ENCODE results near the gene BEGAIN.

BEGAIN gene

DNA sequence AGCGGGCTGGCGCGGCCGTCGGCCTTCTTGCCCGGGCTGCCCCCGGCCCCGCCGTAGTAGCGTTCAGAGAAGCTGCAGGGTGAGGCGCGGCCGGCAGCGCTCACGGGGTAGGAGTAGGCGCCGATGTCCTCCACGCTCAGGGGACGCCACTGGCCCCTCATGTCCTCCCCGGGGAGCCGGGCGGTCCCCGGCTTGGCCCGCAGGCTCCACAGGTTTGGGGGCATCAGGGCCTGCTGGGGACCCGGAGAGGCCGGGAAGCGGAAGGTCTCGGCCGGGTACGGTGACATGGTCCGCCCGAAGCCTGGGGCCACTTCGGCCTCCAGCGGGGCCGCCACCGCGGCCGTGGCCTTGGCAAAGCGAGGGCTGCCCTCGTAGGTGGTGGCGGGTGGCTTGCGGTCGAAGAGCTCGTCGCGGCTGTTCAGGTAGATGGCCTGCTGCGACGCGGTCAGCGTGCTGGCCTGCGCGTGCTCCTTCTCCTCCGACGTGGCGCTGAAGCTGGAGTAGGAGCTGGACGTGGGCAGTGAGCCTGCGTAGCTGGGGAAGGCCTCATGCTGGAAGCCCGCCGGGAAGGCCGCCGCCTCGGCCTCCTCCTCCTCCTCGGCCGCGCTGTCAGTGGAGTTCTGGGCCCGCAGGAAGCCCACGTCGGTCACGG lies 48.7 kb downstream of the BEGAIN start:
- no peak for DNase-seq

DNA sequence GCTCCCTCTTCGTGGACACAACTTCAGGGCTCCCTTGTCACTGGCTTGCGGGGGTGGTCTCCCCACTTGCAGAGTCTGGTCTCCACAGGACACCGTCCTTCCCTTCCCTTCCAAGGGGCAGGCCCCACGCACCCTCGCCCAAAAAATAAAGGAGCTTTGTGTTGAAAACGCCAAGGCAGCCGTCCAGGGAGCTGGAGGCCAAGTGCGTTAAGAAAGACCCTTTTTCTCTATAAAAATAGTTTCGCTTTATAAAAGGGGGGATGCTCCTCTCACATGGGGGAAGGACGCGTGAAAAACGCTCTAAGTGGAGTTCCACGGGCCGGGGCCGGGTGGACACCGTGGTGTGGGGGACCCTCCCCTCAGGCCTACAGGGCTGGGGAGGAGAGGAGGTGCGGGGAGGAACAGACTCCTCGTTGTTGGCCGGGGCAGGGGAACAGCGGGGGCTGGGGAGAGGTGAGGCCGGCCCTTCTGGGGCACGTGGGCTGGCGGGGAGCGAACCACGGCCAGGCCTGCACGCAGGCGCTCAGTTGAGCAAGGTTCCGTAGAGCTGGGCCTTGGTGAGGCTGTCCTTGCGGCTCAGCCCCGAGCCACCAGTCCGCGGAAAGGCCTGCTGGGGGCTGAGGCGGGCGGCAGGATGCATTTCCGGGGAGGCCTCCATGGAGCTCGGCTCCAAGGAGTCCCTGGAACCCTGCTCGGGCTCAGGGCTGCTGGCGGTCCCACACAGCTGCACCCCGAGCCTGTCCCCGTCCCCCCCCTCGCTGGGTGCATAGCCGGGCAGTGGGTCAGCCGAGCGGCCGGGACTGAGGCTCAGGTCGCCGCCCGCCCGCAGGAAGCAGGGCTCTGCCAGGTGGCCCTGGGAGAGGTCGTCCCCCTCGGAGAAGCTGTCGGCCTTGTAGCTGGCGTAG lies 49.5 kb downstream of the BEGAIN start:
- DNase-seq, result peak in 54 of 56 donors; percentile 27 to 90 (median 72)

DNA sequence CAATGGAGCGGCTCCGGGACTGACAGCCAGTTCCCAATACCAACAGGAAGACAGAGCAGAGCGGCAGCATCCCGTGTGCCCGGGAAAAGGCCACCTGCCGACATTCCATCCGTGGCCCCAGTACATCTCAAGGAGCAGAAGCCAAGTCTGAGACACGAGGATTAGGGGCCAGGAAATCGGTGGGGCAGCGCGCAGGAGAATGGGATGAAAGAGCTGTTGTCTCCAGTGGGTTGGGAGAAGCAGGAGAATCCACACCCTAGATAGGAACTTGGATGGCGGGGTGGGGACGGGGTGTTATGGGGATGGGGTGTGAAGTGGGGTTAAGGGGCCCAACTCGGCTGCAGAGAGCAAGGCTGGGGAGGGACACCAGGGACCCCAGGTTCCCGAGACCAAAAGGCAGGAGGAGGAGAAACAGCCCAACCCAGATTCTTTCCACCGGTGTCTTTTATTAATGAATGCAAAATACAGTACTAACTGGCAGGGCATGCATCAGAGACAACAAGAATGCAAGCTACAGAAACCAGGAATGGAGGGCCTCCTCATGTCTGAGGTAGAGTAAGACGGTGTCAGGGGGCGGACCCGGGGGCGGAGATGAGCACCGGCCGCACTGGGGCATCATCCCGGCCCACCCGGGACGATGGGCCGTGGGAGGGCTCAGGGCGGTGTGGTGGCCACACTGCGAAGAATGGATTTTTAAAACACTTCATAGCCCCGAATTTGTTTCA lies 50.3 kb downstream of the BEGAIN start:
- DNase-seq, result no peak

DNA sequence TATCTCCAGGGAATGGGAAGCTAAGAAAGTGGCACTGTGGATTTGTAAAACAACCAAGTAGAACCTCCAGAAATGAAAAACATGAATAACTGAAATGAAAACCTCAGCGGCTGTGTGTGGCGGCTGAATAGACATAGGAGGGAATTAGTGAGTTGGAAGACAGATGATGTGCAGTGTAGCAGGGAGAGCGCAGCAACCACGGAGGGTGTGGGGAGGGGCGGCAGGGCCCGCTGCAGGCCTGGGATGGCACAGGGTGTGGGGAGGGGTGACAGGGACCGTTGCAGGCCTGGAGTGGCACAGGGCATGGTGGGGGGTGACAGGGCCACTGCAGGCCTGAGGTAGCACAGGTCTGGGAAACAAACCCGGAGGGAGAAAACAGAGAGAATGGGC lies 51.1 kb downstream of the BEGAIN start:
- DNase-seq, result no peak

DNA sequence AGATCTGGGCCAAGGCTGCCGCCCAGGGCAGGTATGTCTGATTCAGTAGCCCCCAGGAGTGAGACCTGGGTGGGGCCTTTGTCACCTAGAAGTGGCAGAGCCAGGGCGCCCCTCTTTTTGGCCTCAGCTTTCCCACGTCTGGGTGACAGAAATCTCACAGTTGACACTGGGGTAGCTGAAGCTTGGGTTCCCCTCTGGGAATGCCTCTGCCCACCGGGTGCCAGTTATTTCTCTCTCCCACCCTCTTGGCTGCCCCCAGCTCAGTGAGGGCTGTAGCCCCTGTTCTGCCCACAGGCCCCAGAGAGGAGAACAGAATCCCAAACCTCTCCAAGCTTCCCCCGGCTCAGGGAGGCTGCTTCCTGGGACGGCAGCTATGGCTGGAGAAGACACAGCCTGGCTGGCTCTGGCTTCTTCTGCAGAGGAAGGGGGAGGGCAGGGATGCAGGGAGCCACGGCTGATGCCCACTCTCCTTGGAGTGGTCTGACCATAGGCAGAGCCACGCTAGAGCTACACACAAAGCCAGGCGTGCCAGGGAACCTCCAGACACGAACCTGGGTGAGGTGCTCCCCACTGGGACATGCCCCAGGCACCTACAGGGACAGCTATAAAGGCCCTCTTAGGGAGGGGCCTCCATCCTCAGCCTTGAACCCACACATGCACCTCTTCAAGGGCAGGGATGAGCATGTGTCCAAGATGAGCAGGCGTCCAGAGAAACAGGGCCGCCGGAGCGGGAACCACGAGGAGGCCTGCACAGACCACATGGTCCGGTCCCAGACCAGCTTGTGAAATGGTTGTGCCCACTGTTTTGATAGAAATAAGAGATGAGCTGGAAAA lies 51.7 kb downstream of the BEGAIN start:
- DNase-seq, result no peak

DNA sequence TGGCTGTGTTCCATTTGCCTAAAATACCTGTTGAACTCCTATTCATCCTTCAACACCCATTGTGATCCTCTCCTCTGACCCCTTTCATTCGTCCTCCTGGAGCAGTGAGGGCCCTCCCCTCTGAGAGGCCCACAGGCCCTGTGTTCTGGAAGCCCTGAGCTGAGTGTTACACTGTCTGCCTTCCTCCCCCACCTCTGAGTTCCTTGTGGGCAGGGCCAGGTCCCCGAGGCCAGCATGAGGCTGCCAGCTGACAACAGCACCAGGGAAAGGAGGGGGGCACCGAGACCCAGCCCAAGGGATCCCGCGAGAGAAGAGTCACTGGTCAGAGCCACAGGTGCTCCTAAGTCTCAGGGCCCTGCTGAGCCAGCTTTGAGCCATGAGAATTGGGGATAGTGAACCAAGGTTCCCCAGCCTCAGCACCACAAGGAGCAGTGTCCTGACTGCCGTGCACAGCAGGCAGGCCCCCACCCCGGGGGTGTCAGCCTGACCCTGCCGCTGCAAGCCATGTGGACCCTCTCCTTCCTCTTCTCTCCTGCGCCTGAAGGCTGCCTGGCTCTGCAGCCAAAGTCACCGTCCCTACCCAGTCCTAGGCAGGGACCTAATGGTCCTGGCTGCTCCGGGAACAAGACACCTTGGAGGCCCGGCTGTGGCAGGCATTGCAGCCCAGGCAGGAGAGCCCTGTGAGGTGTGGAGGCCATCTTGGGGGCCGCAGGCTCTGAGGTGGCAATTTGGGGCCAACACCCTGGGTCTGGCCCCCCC lies 52.5 kb downstream of the BEGAIN start:
- no peak for DNase-seq

DNA sequence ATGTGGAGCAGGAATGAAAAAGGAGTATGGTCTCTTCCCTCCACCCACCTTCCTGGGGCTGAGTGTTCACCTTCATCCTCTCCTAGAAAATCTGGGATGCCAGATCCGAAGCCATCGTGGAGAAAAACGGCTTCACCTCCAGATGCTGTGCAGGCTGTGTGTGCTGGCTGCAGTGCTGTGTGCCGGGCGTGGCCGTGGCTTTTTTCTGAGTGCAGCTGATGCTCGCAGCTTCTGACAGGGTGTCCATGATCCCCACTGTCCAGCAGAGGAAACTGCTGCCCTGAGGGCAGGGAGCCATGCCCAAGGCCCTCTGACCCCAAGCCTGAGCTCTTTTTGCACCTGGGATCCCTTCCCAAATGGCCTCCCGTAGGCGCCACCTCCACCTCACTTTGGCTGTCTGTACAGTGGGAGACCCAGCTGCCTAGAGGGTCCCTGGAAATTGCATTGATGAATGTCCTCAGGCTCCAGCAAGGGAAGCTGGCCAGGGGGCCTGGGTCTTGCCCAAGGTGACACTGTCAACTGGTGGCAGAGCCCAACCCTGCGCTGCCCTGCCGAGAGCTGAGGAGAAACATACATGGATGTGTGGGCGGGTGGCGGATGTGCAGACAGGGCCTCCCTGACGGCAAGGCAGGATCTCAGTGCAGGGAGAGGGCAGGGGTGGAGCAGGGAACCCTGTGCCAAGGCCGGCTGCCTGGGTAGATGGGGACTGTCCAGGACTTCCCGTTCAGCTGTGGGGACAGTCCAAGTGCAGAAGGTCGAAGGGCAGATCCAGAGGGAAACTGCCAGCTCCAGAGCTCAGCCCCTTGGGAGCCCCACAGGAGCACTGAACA lies 53.3 kb downstream of the BEGAIN start:
- DNase-seq, result no peak

DNA sequence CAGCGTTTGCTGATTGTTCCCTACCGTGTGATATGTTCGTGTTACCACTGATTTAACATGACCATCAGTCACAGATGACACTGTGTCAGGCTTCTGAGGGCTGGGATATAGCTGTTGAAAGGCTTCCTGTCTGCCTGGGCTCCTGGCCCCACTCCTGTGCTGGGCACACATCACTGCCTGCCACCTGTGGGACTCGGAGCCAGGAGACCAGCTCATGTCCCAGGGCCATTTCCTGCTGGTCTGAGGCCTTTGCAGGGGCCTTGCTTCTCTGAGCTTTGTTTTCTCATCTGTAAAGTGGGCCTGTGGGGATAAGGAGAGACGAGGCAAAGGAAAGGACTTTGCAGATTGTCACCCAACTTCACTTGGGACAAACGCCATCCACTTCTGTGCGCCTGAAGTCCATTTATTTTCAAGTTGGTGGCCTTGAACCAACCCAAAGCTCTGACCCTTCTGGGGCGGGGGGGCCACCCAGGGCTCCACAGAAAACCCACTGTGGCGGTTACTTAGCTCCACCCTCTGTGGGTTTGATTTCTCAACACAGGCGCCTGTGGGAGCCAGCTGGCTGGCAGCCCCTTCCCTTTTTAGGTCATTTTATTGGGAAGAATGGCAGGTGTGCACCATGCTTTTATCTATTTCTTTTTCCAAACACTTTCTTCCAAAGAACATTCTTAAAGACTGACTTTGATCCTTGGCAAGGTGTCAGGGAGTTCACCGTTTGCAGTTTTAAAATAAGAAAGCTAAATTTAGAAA lies 54.1 kb downstream of the BEGAIN start:
- DNase-seq, result no peak

DNA sequence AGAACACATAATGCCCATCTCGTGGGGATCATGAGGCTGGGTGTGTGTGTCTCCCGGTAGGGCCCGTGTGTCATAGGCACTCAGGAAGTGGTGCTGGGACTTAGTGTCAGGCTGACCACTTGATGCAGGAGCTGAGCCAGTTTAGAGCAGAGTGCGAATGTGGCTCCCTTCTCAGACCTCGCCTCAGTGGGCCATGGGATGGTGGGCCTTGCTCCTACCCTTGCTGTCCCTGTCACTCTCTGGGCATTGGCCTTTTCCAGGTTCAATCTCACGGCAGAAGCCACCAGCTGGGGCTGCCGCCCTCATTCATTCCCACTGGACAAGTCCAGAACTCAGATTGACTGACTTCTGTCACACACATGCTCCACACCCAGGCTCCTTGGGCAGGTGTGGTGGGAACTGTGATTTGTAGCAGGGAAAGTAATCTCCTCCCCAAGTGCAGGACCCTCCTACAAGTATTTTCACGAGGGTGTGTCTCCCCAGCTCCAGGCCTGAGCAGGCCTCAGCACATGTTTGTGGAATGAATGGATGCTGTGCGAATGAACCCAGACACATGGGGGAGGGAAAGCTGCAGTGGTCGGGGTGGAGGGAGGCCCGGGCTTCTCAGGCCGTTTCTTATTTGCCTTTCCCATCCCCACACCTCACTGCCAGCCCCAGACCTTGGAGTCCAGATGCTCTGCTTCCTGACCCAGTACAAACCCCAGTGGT lies 54.9 kb downstream of the BEGAIN start:
- no peak for DNase-seq

DNA sequence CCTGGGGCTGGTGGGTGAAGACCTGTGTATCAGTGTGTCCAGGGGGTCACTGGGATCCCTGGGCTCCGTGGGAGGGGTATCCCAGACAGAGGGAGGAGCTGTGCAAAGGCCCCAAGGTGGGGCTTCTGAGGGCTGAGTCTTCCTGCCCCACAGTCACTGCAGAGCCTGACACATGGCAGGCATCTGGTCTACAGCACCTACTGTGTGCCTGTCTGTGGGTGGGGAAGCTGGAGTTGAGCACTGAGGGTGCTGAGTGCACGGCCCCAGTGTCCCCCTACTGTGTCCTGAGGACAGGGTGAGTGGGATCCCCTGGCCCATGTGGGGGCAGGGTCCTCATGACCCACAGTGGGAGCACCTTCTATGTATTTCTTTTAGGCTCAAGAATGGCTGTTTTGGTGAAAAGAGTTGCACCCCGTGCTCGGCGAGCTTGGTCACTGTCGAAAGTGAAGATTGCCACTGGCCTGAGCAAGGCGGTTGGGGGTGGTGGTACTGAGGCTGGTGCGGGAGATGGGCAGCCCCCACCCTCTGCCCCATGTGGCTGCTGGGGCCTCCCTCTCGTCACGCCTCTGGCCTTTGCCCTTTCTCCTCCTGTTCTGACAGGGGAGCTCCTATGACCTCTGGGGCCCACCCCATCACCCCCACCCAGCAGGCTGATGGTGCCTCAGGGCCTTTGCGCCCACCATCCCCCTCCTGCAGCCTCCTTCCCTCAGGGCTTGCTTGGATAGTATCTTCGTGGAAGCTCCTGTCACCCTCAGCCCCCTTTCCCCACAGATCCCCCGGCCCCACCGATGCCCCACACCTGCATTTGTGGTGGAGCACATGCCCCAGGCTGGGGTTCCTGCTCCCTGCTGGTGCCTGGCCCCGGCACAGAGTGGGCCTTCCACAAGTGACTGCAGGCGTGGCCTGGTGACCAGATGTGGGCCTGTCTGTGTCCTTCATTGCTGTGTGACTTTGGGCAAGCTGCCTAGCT lies 55.8 kb downstream of the BEGAIN start:
- no peak for DNase-seq

DNA sequence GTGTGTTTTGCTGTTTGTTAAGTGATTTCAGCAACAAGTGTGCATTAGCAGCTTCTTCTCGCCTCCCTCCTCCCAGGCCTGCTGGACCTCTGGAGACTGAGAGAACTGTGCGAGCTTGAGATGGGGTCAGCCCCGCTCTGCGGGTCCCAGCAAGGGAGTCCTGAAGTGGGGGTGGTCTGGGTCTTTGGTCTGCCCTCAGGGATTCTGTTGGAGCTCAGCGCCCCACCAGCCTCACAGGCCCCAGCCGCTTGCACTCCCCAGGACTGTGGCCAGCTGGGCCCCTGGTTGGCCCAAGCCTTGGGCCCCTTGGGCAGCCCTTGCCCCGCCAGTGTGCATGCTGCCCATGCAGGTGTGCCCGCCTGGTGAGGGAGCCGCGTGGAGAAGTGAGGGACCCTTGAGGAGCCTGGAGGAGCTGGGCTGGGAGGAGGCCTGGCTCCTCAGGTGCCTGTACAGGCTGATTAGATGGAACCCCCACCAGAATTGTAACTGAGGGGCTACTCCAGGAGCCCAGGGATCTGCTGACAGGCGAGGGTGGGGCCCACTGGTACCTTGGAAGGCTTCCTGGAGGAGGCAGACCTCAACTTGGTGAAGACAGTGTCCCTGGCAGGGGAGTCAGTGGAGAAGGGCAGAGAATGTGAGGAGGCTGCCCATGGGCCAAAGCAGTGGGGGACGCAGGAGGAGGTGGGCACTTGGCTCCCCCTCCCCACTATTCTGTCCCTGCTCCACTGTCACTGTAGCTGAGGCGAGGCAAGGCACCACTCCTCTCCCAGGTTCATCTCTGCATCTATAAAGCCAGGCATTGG lies 56.7 kb downstream of the BEGAIN start:
- DNase-seq, result no peak

DNA sequence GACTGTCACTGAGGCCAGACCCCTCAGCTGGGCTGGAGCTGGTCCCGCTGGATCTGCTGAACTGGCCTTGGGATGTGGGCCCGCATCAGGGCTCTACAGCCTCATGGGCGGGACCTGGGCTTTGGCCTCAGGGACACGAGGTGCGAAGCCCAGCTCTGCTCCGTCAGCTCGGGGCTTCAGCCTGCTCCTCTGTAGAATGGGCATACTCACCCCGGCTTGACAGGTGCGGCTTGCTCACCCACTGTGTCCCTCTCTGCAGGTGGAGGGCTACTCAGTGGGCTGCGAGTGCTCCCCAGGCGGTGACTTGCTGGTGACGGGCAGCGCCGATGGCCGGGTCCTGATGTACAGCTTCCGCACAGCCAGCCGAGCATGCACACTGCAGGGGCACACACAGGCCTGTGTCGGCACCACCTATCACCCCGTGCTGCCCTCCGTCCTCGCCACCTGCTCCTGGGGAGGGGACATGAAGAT lies 57.6 kb downstream of the BEGAIN start:
- DNase-seq, result no peak

DNA sequence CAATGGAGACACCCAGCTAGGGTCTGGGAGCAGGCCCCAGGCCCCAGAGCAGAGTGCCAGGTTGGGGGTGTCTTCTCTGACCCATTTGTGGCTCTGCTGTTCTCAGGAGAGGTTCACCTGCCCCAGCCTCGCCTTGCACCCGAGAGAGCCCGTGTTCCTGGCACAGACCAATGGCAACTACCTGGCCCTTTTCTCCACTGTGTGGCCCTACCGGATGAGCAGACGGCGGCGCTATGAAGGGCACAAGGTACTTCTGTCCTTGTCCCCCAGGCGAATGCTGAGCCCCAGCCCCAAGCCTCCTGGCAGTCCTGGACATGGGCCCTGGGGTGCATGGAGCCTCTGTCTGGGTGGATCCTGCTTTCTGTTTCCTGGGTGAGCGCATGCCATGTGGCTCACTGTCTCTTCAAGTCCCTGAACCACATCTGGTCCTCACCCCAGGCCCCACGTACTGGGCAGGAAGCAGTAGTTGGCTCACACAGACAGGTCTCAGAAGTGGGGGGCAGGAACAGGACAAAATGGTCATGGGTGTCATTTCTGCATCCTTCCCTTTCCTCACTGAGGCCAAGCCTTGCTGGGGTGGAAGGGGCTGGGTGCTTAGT lies 58.2 kb downstream of the BEGAIN start:
- DNase-seq, result no peak

DNA sequence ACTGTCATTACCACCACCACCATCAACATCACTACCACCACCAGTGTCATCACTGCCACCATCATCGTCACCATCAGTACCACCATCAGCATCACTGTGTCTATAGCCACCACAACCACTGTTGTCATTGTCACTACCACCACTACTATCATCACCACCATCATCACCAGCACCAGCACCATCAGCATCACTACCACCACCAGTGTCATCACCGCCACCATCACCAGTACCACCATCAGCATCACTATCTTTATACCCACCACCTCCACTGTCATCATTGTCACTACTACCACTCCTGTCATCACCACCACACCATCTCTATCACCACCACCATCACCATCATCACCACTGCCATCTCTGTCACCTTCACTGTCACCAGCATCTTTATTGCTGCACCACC lies 60.6 kb downstream of the BEGAIN start:
- no peak for DNase-seq

DNA sequence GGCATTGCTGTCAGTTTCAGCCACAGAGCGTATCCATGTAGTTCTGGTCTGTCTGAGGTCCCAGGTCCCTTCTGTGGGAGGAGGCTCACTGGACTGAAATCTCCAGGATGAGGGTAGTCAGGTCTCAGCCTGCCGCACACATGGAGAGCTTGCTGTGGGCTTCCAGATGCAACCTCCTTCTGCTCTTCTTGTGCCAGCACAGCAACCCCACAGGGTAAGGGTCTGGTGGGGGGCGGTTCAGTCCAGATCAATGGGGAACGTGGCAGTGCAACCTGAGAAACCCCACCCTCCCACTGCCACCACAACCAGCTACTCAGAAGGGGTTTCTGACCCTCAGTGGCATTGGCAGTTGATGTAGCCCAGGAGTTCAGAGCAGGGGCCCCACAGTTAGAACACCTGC lies 61.2 kb downstream of the BEGAIN start:
- no peak for DNase-seq

Data from amygdala (tissue), 56 donors.